AG08395 (cell line): Measurements from ENCODE around the gene SRPRB.
A peak's percentile ranks its signal among the peaks of the same experiment; 100 is the strongest.

Experiments used
- DNase-seq: peaks from one replicate; pipeline ENCODE4 v3.0.0; 2012; ENCODE audit warnings: mixed read lengths, low spot score

Gene SRPRB

GRCh38 chr3:133840767-133841166 lies 35.2 kb downstream of the SRPRB start:
- DNase-seq, result no peak

GRCh38 chr3:133841196-133841595 lies 35.6 kb downstream of the SRPRB start:
- DNase-seq, result no peak

GRCh38 chr3:133842158-133842557 lies 36.5 kb downstream of the SRPRB start:
- no peak for DNase-seq

GRCh38 chr3:133843634-133844033 lies 38.0 kb downstream of the SRPRB start:
- peak; percentile 38 for DNase-seq

GRCh38 chr3:133845127-133845526 lies 39.5 kb downstream of the SRPRB start:
- DNase-seq, result no peak

- no peak for DNase-seq
Measured at GRCh38 chr3:133849346-133849745, 43.7 kb downstream of the SRPRB start.

GRCh38 chr3:133850034-133850433 lies 44.4 kb downstream of the SRPRB start:
- no peak for DNase-seq

- no peak for DNase-seq
Measured at GRCh38 chr3:133851266-133851906, 45.8 kb downstream of the SRPRB start.

GRCh38 chr3:133851931-133852330 lies 46.3 kb downstream of the SRPRB start:
- no peak for DNase-seq

- no peak for DNase-seq
Measured at GRCh38 chr3:133853063-133853924, 47.7 kb downstream of the SRPRB start.

- no peak for DNase-seq
Measured at GRCh38 chr3:133853925-133854227, 48.3 kb downstream of the SRPRB start.

- DNase-seq, result no peak
Measured at GRCh38 chr3:133854264-133855001, 48.8 kb downstream of the SRPRB start.

- no peak for DNase-seq
Measured at GRCh38 chr3:133855002-133855370, 49.4 kb downstream of the SRPRB start.

GRCh38 chr3:133855772-133856171 lies 50.2 kb downstream of the SRPRB start:
- no peak for DNase-seq

GRCh38 chr3:133856316-133856715 lies 50.7 kb downstream of the SRPRB start:
- peak; percentile 30 for DNase-seq

GRCh38 chr3:133857767-133858166 lies 52.2 kb downstream of the SRPRB start:
- no peak for DNase-seq

GRCh38 chr3:133859381-133860234 lies 54.0 kb downstream of the SRPRB start:
- DNase-seq, result no peak

GRCh38 chr3:133860519-133860918 lies 54.9 kb downstream of the SRPRB start:
- no peak for DNase-seq

- DNase-seq, result no peak
Measured at GRCh38 chr3:133862161-133862560, 56.5 kb downstream of the SRPRB start.

GRCh38 chr3:133863911-133864310 lies 58.3 kb downstream of the SRPRB start:
- no peak for DNase-seq

- DNase-seq, result no peak
Measured at GRCh38 chr3:133864616-133865015, 59.0 kb downstream of the SRPRB start.
